ENCODE measurements around the gene R3HDM2.
"Not testable (repeated sequence)": the region's sequence is repeated elsewhere in the genome, so short reads cannot be mapped to it uniquely, and the experiment has no call there.

Gene R3HDM2

DNA sequence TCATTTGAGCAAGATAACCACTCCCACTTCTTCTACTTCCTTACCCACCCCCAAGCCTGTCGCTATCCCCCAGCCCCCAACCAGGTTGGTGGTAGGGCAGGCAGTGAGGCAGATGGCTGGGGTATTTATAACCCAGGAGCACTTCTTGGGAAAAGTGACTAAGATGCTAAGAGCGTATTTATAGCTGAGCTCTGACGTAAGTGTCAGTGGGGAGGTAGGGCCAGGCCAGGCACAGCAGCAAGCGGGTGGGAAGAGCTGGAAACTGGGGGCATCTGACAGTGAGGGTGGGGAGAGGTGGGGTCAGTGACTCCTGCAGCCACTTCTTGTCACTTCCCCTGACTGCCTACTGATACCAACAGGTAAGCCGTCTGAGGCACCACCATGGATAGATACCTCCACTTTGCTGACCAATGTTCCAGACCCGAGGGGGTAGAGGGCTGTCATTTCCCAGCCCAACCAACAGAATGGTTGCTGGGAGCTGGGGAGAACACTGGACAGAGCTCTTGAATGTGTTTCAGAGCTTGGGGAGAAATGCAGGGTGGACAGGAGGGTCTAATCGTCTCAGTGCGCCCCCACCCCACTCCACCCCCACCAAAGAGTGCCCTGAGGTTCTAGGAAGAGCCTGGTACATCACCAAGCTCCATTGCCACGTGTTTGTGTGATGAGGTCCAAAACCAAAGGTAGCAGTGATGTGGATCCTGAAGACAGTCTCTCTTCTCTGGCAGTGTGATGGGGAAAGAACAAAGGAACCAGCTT is 21.5 kb upstream of the R3HDM2 start:
- FAIRE-seq, result no peak

DNA sequence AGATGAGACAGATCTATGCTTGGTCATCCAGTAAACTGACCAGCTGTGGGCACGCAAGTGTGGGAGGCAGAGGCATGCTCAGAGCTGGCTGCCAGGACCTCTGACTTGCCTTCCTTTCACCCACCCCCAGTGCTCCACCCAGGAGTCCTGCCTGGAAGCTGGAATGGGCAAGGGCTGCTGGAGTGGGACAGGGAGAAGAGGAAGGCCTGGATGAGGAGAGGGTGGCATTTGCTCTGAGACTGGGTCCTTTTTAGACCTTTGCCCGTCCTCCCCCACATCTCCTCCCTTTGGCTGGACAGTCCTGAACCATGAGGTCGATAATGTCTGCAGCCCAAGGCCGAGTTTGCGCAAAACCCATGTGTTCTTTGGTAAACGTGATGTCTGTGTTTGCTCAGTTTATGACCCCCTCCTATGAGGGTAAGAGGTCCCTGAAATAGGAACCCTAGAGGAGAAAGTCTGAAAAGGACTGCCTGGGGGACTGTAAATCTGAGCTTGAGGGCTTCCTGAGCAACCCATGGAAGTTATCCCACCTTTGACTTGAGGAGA is 20.5 kb upstream of the R3HDM2 start:
- no peak for FAIRE-seq

DNA sequence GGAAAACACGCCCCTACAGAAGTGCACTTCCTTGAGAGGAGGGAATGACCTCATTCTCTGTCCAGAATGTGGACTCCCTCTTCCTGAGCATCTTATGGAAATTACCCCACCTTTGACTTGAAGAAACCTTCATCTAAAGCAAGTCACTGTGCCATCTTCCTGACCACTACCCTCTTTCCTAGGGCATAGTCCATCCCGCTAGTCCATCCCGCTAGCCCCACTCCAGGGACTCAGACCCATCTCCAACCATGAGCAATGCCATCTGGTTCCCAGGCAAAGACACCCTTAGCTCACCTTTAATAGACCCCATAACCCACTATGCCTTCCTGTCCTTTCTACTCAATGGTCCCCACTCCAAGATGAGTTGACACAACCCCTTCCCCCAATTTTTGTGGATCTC is 19.2 kb upstream of the R3HDM2 start:
- no peak for FAIRE-seq

DNA sequence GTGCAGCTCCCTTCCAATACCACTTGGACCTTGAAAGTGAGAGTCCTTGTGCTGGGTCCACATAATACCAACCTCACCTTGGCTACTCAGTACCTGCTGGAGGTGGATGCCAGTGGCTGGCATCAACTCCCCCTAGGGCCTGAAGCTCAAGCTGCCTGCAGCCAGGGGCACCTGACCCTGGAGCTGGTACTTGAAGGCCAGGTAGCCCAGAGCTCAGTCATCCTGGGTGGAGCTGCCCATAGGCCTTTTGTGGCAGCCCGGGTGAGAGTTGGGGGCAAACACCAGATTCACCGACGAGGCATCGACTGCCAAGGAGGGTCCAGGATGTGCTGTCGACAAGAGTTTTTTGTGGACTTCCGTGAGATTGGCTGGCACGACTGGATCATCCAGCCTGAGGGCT is 18.5 kb upstream of the R3HDM2 start:
- FAIRE-seq, result no peak

DNA sequence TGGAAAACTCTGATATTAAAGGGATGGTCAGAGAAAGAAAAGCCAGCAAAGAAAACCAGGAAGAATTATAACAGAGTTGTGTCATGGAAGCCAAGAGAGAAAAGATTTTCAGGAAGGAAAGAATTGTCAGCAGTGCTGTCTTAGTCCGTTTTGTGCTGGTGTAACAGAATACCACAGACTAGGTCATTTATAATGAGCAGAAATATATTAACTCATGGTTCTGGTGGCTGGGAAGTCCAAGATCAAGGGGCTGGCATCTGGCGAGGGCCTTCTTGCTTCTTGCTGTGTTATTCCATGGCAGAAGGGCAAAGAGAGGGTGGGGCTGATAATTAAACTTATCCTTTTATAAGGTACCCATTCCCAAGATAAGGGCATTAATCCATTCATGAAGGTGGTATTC is 17.8 kb upstream of the R3HDM2 start:
- no peak for FAIRE-seq

DNA sequence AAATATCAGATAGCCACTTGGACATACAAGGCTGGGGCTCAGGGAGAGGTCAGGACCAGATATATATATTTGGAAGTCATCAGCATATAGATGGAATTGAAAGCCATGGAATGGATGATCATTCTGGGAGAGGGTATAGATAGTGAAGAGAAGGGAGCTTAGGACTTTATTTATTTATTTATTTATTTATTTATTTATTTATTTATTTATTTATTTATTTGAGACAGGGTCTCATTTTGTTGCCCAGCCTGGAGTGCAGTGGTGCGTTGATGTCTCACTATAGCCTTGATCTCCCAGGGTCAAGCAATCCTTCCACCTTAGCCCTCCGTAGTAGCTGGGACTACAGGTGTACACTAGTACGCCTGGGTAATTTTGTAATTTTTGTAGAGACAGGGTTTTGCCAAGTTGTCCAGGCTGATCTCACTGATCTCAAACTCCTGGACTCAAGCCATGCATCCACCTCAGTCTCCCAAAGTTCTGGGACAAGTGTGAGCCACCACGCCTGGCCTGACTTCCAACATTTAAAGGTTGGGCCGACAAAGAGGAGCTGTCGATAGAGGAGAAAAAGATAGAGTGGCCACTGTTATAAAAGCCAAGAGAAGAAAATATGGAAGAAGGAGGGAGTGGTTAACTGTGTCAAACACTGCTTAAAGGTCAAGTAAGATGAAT is 15.6 kb upstream of the R3HDM2 start:
- FAIRE-seq, result no peak

DNA sequence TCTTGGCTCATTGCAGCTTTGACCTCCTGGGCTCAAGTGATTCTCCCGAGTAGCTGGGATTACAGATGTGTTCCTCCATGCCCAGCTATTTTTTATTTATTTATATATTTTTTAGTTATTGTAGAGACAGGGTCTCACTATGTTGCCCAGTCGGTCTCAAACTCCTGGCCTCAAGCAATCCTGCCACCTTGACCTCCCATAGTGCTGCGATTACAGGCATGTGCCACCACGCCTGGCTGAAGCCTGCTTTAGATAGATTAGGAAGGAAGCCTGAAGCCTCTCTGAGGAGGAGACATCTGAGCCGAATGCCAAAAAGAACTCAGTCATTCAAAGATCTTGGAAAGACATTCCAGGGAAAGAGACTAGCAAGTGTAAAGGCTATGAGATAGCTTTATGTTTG is 13.9 kb upstream of the R3HDM2 start:
- FAIRE-seq, result no peak

DNA sequence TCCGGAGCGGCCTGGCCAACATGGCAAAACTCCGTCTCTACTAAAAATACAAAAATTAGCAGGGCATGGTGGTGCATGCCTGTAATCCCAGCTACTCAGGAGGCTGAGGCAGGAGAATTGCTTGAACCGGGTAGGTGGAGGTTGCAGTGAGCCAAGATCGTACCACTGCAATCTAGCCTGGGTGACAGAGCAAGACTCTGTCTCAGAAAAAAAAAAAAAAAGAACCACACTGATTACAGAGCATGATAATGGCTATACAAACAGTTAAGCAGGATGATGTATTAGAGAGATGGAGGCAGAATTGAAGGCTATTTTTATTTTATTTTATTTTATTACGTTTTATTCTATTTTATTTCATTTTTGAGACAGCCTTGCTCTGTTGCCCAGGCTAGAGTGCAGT is 13.5 kb upstream of the R3HDM2 start:
- FAIRE-seq, result not testable (repeated sequence)

DNA sequence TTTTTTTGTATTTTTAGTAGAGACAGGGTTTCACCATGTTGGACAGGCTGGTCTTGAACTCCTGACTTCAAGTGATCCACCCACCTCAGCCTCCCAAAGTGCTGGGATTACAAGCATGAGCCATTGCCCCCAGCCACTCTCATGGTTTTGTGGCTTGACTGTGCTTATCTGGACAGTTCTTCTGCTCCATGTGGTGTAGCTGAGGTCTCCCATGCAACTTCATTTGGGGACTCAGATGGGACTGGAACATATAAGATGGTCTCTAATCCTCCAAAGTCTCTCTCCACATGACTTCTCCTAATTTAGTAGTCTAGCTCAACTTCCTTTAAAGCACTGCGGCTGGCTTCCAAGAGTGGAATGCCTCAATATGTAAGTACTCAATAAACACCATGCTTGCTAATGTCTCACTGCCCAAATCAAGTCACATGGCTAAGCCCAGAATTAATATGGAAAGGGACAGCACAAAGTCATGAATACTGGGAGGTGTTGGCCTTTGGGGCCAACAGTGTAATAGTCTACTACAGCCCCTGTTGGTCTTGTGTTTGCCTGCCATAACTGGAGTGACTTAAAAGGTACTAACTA is 11.1 kb upstream of the R3HDM2 start:
- no peak for FAIRE-seq

DNA sequence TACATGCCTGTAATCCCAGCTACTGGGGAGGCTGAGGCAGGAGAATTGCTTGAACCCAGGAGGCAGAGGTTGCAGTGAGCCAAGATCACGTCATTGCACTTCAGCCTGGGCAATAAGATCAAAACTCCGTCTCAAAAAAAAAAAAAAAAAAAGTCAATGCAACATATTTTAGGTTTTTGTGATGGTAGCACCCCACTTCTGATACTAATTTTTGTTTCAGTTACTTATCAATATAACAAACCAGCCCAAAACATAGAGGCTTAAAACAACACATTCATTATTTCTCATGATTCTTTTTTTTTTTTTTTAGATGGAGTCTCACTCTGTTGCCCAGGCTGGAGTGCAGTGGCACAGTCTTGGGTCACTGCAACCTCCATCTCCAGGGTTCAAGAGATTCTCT is 10.6 kb upstream of the R3HDM2 start:
- FAIRE-seq, result not testable (repeated sequence)

DNA sequence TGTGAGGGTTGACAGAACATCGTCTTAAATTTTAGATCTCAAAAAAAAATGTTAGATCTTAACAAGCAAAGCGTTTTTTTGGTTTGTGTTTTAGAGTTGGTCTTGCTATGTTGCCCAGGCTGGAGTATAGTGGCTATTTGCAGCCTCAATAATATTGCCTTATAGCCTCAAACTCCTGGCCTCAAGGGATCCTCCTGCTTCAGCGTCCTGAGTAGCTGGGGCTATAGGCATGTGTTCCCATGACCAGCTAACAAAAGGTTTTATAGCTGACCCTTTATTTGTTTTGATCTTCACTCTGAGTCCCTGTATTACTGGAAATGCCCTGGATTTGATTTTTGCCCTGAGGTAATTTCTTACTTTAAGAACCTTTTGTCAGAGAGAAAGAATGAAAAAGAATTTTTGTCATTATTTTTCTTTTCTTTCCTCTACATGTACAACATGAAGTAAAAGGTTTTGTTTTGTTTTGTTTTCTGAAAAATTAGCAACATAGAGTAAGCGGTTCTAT is 9.0 kb upstream of the R3HDM2 start:
- FAIRE-seq, result no peak

DNA sequence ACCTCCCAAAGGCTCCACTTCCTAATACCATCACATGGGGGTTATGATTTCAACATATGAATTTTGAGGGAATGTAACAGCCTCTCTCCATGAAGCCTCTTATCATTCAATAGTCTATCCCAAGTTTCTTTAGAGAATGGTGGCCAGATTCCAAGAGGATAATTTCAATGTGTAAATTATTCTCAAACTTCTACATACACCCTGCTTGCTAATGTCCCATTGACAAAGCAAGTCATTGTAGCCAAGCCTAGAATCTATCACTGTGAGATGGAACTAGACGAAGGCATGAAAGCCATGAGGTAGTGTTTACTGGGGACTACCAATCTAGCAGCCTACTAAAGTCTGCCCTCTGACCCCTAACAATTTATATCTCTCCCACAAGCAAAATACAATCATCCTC is 7.6 kb upstream of the R3HDM2 start:
- no peak for FAIRE-seq

DNA sequence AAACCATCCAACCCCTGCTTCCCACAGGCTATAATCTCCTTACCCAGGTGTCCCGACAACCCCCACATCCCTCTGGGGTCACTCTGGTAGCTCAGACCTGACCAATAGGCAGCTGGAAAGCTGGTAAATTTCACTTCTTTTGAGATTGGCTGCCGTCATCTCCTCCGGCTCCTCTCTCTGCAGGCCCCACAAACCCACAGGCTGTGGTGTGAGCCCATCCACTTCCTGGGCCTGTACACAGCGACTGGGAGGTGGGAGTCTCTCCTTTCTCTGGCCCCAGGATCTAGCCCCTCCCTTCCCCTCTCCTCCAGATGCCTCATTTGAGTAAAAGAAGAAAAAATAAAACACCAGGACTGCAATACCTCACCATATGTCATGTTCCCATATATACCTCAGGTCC is 4.5 kb upstream of the R3HDM2 start:
- no peak for FAIRE-seq

DNA sequence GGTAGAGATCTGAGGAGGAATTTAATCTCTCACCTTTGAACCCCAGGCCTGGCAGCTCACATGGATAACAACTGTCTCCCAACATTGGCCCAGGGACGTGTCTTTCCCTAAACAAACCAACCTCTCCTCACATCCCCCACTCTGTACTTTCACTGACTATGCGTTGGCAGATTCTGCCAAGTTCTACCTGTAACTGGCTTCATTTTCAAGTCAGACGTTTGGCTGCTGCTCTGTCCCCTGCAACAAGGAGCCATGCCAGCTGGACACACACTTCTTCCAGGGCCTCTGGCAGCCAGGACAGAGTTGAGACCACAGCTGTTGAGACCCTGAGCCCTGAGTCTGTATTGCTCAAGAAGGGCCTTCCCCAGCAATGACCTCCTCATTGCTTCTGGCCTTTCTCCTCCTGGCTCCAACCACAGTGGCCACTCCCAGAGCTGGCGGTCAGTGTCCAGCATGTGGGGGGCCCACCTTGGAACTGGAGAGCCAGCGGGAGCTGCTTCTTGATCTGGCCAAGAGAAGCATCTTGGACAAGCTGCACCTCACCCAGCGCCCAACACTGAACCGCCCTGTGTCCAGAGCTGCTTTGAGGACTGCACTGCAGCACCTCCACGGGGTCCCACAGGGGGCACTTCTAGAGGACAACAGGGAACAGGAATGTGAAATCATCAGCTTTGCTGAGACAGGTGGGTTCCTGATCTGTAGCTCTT is 3.8 kb upstream of the R3HDM2 start, which contains the start of gene INHBC:
INHBC (plus strand) TSS at position 268 of the 707 bp plus-strand sequence; CDS start at position 371, 103 bp downstream.
- no peak for FAIRE-seq

DNA sequence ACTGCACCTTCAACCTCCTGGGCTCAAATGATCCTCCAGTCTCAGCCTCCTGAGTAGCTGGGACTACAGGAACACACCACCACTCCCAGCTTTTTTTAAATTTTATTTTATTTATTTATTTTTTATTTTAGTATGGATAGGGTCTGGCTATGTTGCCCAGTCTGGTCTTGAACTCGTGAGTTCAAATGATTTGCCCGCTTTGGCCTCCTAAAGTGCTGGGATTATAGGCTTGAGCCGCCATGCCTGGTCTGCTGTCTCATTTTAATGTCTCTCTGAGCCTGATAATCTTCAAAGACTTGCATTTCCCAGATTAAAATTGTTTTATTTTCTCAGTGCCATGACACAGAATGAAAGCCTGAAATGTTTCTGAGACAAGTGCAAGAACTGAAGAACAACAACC is 2.5 kb upstream of the R3HDM2 start:
- FAIRE-seq, result no peak

DNA sequence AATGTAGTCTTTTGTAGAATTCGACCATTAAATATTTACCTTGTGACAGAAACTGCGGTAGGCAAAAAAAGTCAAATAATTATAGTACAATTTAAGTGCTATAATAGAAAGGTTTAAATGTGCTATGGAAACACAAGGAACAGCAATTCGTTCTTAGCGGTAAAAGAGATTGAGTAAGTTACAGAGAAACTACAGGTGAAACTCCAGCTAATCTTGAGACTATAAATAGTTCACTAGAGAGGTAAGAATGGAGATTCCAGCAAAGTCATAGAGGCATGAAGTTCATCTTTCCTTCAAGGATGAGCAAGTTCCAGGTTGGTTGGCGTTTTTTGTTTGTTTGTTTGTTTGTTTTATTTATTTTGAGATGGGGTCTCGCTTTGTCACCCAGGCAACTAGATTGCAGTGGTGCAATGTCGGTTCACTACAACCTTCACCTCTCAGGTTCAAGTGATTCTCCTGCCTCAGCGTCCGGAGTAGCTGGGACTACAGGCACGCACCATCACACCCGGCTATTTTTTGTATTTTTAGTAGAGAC is 878 bp upstream of the R3HDM2 start:
- FAIRE-seq, result peak; percentile 13

DNA sequence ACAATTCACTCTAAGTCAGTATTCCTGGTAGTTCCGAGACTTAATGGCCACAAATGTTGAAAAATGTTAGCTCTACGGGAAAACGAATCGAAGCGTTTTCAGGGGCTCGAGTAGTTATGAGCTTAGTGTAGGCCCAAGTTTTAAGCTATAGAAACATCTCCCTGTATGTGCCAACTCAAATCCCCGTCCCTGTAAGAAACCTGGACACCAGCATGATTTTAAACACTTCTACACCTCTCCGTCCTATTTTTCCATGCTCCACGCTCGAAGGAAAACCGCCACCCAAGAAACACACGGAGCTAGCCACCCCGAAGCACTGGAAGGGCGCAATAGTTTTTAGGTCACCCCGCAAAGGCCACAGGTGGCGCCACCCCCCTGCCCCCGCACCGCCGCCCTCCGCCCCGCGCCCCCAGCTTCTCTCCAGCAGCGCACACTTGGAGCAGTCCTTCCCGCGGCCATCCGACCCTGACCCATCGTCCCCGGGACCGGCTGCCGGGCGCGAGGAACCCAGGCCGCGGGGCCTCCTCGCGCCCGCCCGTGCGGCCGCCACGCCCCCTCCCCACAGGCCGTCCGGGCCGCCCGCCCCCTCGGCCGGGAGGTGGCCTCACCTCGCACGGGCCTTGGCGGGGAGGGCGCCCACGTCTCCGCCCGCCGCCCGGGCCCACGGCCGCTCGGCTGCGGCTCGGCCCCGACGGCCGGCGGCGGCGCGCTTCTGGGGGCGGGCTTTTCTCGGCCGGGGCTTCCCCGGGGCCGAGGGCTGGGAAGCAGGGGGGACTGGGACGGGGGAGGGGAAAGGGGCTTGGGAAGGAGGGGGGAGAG is 522 bp downstream of the R3HDM2 start:
- no peak for FAIRE-seq

DNA sequence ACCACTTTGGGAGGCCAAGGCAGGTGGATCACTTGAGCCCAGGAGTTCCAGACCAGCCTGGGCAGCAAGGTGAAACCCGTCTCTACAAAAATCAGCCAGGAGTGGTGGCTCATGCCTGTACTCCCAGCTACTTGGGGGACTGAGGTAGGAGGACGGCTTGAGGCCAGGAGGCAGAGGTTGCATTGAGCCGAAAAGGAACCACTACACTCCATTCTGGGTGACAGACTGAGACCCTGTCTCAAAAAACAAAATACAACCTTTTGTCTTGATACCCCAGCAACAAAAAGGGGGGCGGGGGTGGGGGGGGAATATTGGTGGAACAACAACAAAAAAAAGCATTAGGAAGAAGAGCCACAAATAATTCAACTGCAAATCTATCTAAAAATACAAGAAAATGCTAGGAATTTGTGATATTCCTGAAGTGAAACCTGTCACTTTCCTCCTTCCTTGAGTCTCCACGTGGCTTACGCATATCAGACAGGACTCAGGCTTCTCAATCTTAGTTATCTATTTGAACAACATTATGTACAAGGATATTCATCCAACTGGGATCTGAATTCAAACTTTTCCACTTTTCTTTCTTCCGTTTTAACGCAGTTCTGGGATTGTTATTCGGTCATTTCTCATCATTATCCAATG is 1.3 kb downstream of the R3HDM2 start:
- no peak for FAIRE-seq

DNA sequence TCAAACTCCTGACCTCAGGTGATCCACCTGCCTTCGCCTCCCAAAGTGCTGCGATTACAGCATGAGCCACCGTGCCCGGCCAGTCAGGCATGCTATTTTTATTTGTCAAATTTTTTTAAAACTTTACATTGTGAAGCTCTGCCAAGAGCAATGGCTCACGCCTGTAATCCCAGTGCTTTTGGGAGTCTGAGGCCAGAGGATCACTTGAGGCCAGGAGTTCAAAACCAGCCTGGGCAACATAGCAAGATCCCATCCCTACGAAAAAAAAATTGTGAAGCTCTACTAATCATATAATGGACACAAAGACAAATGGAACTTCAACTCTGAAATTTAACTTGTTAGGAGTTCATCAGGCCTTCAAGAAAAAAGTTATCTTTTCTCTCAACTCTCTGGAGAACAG is 1.9 kb downstream of the R3HDM2 start:
- FAIRE-seq, result no peak

DNA sequence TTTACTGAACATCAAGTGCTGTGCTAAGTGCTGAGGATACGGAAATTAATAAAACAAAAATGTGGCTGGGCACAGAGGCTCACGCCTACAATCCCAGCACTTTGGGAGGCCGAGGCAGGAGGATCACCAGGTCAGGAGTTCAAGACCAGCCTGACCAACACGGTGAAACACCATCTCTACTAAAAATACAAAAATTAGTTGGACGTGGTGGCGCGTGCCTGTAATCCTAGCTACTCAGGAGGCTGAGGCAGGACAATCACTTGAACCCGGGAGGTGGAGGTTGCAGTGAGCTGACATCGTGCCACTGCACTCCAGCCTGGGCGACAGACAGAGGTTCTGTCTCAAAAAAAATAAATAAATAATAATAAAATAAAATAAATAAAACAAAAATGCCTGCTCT is 3.9 kb downstream of the R3HDM2 start:
- not testable (repeated sequence) for FAIRE-seq

DNA sequence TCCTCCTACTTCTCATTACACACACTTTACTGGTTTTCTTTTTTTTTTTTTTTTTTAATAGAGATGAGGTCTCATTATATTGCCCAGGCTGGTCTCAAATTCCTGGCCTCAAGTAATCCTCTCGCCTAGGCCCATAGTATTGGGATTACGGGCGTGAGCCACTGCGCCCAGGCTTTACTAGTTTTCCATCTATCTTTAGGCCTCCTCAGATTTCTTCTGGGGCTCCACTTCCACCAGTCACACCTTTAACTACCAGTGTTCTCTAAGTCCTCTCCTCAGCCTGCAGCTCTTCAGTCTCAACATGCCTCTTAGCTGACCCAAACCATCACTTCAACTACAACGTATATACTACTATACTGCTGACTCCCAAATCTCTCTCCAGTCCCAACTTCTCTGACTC is 10.4 kb downstream of the R3HDM2 start:
- FAIRE-seq, result no peak
